NCI-H1694 treated with DMSO at 0.1 percent for 48 hours (cell line): ENCODE results near the gene TCERG1L.

ENCODE experiments used
- DNase-seq: peaks from one replicate; lab custom pipeline; 2025; lab: John Stamatoyannopoulos, UW

The TCERG1L gene

GRCh38 chr10:131226446-131227162, 84.9 kb downstream of the TCERG1L start:
- DNase-seq, result no peak

- no peak for DNase-seq
Observed at GRCh38 chr10:131224106-131224505, 87.4 kb downstream of the TCERG1L start.

- no peak for DNase-seq
Observed at GRCh38 chr10:131223422-131223821, 88.1 kb downstream of the TCERG1L start.

GRCh38 chr10:131222986-131223385, 88.5 kb downstream of the TCERG1L start:
- DNase-seq, result no peak

GRCh38 chr10:131221632-131222277, 89.8 kb downstream of the TCERG1L start:
- DNase-seq, result no peak

- no peak for DNase-seq
Observed at GRCh38 chr10:131220601-131221171, 90.8 kb downstream of the TCERG1L start.

GRCh38 chr10:131219955-131220489, 91.5 kb downstream of the TCERG1L start:
- no peak for DNase-seq

GRCh38 chr10:131219584-131219886, 92.0 kb downstream of the TCERG1L start:
- no peak for DNase-seq

GRCh38 chr10:131218811-131219583, 92.5 kb downstream of the TCERG1L start:
- no peak for DNase-seq

- no peak for DNase-seq
Observed at GRCh38 chr10:131216681-131217230, 94.8 kb downstream of the TCERG1L start.

- DNase-seq, result no peak
Observed at GRCh38 chr10:131215776-131216175, 95.7 kb downstream of the TCERG1L start.

- DNase-seq, result no peak
Observed at GRCh38 chr10:131214521-131215244, 96.8 kb downstream of the TCERG1L start.

- no peak for DNase-seq
Observed at GRCh38 chr10:131213741-131214505, 97.6 kb downstream of the TCERG1L start.

GRCh38 chr10:131212763-131213325, 98.7 kb downstream of the TCERG1L start:
- no peak for DNase-seq

GRCh38 chr10:131211965-131212619, 99.4 kb downstream of the TCERG1L start:
- no peak for DNase-seq

GRCh38 chr10:131211559-131211958, 100.0 kb downstream of the TCERG1L start:
- no peak for DNase-seq

GRCh38 chr10:131211146-131211545, 100.4 kb downstream of the TCERG1L start:
- DNase-seq, result no peak

GRCh38 chr10:131210181-131210580, 101.3 kb downstream of the TCERG1L start:
- no peak for DNase-seq

GRCh38 chr10:131207584-131208532, 103.7 kb downstream of the TCERG1L start:
- DNase-seq, result no peak
